CD4-positive, alpha-beta T cell treated with Interleukin-12 subunit alpha and Interleukin-12 subunit beta, for 1 hour (primary cell): ENCODE results near the gene UBP1.
"Not testable (repeated sequence)": the region's sequence is repeated elsewhere in the genome, so short reads cannot be mapped to it uniquely, and the experiment has no call there.

Experiments
- DNase-seq: peaks from one replicate; pipeline ENCODE4 v3.0.0-alpha.2; 2020

UBP1 gene

DNA sequence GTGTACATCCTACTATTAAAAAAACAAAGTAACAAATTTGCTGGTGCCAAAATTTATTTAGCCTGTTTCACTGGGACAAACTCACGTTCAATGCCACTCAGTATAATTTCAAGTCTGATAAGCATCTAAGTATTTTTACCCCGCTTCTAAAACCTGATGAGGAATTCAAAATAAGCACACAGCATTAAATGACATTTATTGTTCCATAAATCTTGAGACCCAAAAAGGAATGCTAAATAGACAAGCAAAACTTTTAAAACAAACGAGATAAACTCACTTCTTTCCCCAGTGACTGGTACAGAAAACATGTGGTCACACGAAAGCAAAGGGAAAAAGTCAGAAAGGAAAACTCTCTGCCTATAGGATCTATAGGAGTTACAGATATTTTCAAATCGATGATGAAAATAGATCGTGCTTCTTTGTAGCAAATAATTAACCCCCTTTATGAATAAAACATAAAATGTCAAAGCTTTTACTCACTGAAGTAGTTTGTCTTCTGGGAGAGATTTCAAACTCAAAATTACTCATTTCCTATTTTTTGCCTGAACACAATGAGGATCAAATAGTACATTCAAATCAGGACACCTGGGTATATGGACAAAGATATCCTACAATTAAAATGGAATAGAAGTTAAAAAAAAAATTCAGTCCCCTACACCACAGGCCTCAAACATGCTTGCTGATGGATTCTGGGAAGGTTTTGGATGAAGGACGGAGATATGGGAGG, 51.7 kb downstream of the UBP1 start:
- no peak for DNase-seq

GRCh38 chr3:33386631-33387030, 53.6 kb downstream of the UBP1 start:
- no peak for DNase-seq

DNA sequence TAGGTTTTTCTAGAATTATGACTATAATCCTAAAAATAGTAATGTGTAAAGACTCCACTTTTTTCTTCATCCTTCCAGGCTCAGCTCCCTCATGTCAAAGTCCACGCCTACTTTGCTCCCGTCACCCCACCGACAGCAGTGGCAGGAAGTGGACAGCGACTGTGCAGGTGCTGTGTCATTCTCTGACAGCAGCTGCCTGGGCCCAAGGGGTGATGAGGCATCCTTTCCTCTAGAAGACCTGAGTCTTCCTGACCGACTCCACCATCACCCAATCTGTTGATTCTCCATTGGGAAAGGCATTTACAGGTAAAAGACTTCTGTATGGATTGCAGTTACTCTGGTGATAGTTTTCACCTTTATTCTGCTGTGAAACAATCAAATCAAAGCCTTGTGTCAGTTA, 54.8 kb downstream of the UBP1 start:
- peak; percentile 5 for DNase-seq

GRCh38 chr3:33383951-33384350, 56.3 kb downstream of the UBP1 start:
- no peak for DNase-seq

GRCh38 chr3:33380653-33381052, 59.6 kb downstream of the UBP1 start:
- DNase-seq = no peak

DNA sequence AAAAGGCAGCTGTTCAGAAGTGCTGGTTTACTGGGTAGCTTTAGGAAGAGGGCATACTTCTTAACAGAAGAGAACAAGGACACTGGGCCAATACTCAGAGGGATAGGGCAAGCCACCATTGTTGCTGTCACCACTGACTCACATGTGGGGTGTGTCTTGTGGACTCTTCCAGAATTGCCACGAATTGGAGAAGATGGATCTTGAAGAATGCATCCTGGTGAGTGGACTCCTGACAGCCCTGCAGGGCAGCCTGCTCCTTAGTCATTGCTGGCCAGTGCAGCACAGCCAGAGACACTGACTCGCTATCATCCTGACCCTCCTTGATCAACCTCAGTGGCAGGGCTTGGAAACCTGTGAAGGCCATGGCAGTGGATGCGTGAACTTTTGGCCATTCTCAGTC, 62.3 kb downstream of the UBP1 start:
- DNase-seq = no peak

DNA sequence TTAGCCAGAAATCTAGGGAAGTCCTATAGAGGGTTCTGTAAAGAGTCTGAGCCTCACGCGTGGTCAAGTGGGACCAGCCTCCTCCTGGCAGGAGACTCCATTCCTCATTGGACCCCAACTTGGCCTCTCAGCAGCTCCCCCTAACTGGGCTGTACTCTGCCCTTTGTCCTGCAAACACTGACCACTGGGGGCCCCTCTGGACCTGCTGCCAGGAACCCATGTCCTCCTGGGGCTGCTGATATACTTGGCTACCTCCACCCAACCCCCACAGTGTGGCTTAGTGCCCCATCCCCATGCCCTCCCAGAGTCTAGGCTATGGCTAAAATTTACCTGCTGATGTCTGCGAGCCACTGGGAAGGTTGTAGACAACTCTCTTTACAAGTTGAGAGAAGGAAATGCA, 62.7 kb downstream of the UBP1 start:
- no peak for DNase-seq

DNA sequence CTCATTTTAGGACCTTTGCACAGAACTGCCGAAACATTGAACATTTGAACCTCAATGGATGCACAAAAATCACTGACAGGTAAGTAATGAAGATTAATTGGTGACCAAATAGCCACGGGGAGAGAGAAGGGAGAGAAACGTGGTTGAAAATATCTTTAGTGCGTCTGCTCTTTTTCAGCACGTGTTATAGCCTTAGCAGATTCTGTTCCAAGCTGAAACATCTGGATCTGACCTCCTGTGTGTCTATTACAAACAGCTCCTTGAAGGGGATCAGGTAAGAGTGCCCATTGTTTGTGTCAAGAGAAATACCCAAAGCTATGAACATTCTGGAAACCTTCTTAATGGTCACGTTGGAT, 67.1 kb downstream of the UBP1 start:
- DNase-seq = no peak

GRCh38 chr3:33372218-33373081, 67.8 kb downstream of the UBP1 start:
- DNase-seq = peak; percentile 56

DNA sequence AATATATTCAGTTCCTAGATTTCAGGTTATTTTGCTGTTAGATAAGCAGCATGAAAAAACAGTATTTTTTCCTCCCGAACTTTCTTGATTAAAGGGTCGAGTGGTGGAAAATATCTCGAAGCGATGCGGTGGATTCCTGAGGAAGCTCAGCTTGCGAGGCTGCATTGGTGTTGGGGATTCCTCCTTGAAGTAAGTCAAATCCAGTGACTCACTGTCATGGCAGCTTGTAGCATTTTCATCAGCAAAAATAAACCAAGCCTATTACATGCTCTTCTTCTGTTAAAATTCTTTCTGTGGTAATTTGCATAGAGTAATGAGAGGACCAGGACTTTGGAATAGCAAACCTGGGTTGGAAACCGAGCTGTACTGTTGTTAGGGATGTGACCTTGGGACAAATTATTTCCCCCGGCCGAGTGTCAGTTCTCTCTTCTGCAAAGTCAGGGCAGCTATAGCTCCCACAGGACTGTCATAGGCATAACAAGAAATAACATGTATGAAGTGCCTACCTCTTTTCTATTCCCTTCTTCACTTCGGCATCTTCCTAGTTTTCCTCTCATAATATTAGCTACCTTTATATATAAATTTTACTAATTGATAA, 75.6 kb downstream of the UBP1 start:
- no peak for DNase-seq

- no peak for DNase-seq
These were observed 76.1 kb downstream of the UBP1 start for GRCh38 chr3:33364060-33364459.

DNA sequence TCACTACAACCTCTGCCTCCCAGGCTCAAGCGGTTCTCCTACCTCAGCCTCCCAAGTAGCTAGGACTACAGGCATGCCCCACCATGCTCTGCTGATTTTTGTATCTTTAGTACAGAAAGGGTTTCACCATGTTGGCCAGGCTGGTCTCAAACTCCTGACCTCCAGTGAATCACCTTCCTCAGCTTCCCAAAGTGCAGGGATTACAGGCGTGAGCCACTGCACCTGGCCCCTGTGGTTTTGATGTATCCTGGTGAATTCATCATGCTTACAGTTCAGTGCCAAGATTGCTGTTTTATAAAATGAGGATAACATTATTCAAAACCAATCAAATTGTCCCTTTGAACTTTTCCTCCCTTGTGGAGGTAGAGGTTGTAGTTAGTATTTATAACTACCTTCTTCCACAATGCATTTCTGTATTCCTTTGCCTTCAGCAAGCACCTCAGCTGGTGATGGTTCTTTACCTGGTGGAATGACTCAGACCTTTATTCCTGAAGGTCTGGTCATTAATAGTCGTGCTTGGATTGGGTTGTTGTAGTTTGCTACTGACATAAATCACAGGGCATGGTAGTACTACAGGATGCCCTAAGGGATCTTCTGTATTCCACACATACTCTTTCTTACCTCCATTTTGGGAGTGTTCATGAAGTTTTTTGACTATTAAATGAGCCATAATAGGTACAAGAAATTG, 76.9 kb downstream of the UBP1 start:
- no peak for DNase-seq

DNA sequence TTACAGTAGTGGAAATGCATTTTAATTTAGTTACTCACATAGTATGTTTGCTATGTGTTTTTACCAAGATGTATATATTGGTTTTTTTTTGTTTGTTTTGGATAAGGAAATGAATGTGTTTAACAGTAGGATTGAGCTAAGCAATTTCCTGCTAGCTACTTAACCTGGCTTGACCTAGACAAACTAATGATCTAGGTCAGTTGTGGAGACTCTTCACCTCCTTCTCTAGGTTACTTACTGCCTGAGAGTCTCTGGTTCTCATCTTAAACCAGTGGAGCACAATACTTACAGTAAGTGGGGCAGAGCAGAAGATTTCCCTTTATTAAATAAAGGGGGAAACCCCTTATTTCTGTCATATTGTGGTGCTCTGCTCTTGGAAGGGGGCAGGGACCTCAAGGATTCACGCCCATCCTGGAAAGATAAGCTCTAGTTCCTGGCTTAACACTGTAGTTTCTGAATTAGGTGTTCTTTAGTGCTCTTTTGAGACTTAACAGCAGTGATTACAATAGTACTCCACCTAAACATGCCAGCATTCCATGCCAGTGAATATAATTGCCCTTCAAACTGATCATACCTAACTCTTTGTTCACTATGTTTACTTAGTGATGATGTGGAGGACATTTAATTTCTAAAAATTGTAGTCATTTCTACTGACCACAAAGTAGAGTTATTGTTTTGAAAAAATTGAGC, 79.9 kb downstream of the UBP1 start:
- DNase-seq = no peak

GRCh38 chr3:33358172-33358781, 81.9 kb downstream of the UBP1 start:
- DNase-seq = no peak

DNA sequence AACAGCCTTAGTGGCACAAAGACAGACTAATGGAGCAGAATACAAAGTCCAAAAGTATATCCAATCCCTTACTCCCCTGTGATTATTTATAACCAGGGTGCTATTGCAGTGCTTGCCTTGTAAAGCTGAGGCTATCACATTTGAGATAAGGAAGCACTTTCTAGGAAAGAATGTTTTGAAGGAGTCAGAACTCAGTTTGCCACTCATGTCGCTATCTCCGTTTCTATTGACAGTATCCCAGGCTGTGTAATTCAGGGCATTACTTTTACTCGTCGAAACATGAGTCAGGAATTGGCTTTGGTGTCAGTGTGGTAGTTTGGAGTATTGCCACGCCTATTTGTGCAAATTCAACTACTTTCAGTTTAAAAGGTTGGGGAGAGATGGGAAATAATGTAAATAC, 84.6 kb downstream of the UBP1 start:
- no peak for DNase-seq

DNA sequence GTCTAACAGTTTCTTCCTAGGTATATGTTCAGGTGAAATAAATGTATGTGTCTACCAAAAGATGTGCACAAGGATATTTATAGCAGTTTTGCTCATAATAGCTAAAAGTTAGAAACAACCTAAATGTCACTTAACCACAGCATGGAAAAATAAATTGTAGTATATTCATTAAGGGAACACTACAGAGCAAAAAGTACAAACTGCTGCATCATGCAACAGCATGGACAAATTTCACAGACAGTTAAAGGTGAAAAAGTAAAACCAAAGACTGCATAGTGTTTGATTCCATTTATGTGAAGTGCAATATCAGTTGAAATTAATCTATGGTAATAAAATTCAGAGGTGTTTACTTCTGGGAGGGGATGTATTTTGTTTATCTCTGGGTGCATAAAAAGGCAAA, 100.4 kb downstream of the UBP1 start:
- no peak for DNase-seq

- not testable (repeated sequence) for DNase-seq
These were observed 101.2 kb downstream of the UBP1 start for GRCh38 chr3:33338936-33339465.
